GM23248 (cell line): ENCODE results near the gene TCF15. TPM values are rescaled to one million over a fixed set of nuclear protein-coding genes. Genes with fewer than 3 reads are reported as not detected.

Experiments
- DNase-seq: peaks from one replicate; pipeline ENCODE4 v3.0.0-alpha.2; 2015
- H2AFZ ChIP-seq: fragments of 200-600 bp; sonication (generic); 2 replicates; pipeline ENCODE4 v1.6.1; 2016; ENCODE audit warnings: antibody characterized with exemption
- H3F3A ChIP-seq: fragments of 200-600 bp; sonication (generic); 2 replicates; pipeline ENCODE4 v1.6.1; 2016; ENCODE audit warnings: mild to moderate bottlenecking, antibody characterized with exemption, mixed run types; ENCODE audit not compliant: insufficient read depth
- H3K27ac ChIP-seq: fragments of 200-600 bp; sonication (generic); 2 replicates; pipeline ENCODE4 v1.5.1; 2016; ENCODE audit warnings: mild to moderate bottlenecking
- H3K27me3 ChIP-seq: fragments of 200-600 bp; sonication (generic); replicated peaks from 2 replicates; pipeline ENCODE4 v1.6.1; 2016; ENCODE audit warnings: mild to moderate bottlenecking; ENCODE audit not compliant: insufficient read depth
- H3K36me3 ChIP-seq: fragments of 200-600 bp; sonication (generic); 2 replicates; pipeline ENCODE4 v1.6.1; 2016; ENCODE audit warnings: low read depth, mild to moderate bottlenecking
- H3K4me1 ChIP-seq: fragments of 200-600 bp; sonication (generic); 2 replicates; pipeline ENCODE4 v1.6.1; 2016; ENCODE audit warnings: mild to moderate bottlenecking; ENCODE audit not compliant: insufficient read depth
- H3K4me2 ChIP-seq: fragments of 200-600 bp; sonication (generic); one replicate; pipeline ENCODE4 v1.6.1; 2016; ENCODE audit warnings: mild to moderate bottlenecking; ENCODE audit not compliant: unreplicated experiment
- H3K4me3 ChIP-seq: fragments of 200-600 bp; sonication (generic); 2 replicates; pipeline ENCODE4 v1.5.1; 2016; ENCODE audit warnings: mild to moderate bottlenecking
- H3K79me2 ChIP-seq: fragments of 200-600 bp; sonication (generic); 2 replicates; pipeline ENCODE4 v1.6.1; 2016; ENCODE audit warnings: mild to moderate bottlenecking; ENCODE audit not compliant: insufficient read depth
- H3K9ac ChIP-seq: fragments of 200-600 bp; sonication (generic); 2 replicates; pipeline ENCODE4 v1.6.1; 2016; ENCODE audit warnings: mild to moderate bottlenecking
- H3K9me2 ChIP-seq: fragments of 200-600 bp; sonication (generic); 2 replicates; pipeline ENCODE4 v1.6.1; 2016; ENCODE audit warnings: mixed run types, mild to moderate bottlenecking, moderate library complexity; ENCODE audit not compliant: insufficient read depth
- H3K9me3 ChIP-seq: fragments of 200-600 bp; sonication (generic); one replicate; pipeline ENCODE4 v1.6.1; 2017; ENCODE audit warnings: low read depth
- H4K20me1 ChIP-seq: fragments of 200-600 bp; sonication (generic); 2 replicates; pipeline ENCODE4 v1.6.0; 2016; ENCODE audit not compliant: insufficient read depth
- EZH2 ChIP-seq: fragments of 200-600 bp; sonication (generic); IDR thresholded peaks from 2 replicates; pipeline ENCODE4 v1.6.1; 2018; ENCODE audit warnings: antibody characterized with exemption, mild to moderate bottlenecking; ENCODE audit not compliant: insufficient read depth, poor library complexity, severe bottlenecking
- EZH2phosphoT487 ChIP-seq: fragments of 200-600 bp; sonication (generic); IDR thresholded peaks from 2 replicates; pipeline ENCODE4 v1.6.1; 2018; ENCODE audit warnings: antibody characterized with exemption, moderate library complexity, mild to moderate bottlenecking, low read depth; ENCODE audit not compliant: insufficient read depth
- WGBS, 2 experiments: methylation state at CpG; one replicate each; pipeline ENCODE4 v1.1.6; 2015 to 2017; ENCODE audit warnings: low lambda C conversion rate in 2 of 2, low coverage in 1 of 2; ENCODE audit errors: missing lambda C conversion rate in 2 of 2; 5-methylcytosine and 5-hydroxymethylcytosine counted together
- in situ Hi-C: fragments of 300-500 bp; cut with MboI; formaldehyde crosslinking; loops from 2 replicates; pipeline ENCODE4 v1.15.0; 2020
- polyA plus RNA-seq: library from polyadenylated mRNA; unstranded; fragments of >200 nt; fragmentation: Nextera tagmentation; extraction: Ambion mirVana; gene quantifications from 2 replicates; pipeline ENCODE4 v1.2.1, GENCODE V29; 2016
- total RNA-seq: library from RNA; depleted of rRNA; stranded (reverse); fragments of >200 nt; shearing (Covaris generic); gene quantifications from 2 replicates; pipeline ENCODE4 v1.2.3, GENCODE V29; 2014

The TCF15 gene
- total and polyA plus RNA-seq, 2 experiments from 2014 or later: not detected

GRCh38 chr20:571754-572441 is 38.2 kb downstream of the TCF15 start:
- Histone ChIP-seq H2AFZ (no peak overlapping the region), H3K4me3 (no peak overlapping the region), H3K4me1 (peaks cover 6% of the 10 kb centered on the region; the same call in 1 of the 2 replicates), H3K27me3 (peaks cover 74% of the 10 kb centered on the region), H3K36me3 (no peaks in the 10 kb centered on the region), H3K4me2 (no peak overlapping the region), H3K9me2 (no peaks in the 10 kb centered on the region), H3F3A (no peaks in the 10 kb centered on the region), H3K9ac (no peak overlapping the region), H4K20me1 (no peaks in the 10 kb centered on the region), H3K9me3 (no peaks in the 10 kb centered on the region), H3K79me2 (no peaks in the 10 kb centered on the region), H3K27ac (no peak overlapping the region)
- 1 to 3% methylated on average over 24 of the region's 24 CpGs for WGBS, 2 experiments
- no peak for TF ChIP-seq EZH2
- no peak for TF ChIP-seq EZH2phosphoT487
- peak; percentile 24 for DNase-seq
- in situ Hi-C loops: no loop called here

GRCh38 chr20:568673-569415 is 41.3 kb downstream of the TCF15 start:
- WGBS, 2 experiments: 27 to 30% methylated on average over 14 of the region's 14 CpGs
- H3K4me2 ChIP-seq: no peak overlapping the region
- H3K9me2 ChIP-seq: no peaks in the 10 kb centered on the region
- no peak overlapping the region for H3K27ac ChIP-seq
- no peak overlapping the region for H2AFZ ChIP-seq
- no peaks in the 10 kb centered on the region for H3F3A ChIP-seq
- no peak overlapping the region for H3K9ac ChIP-seq
- H3K9me3 ChIP-seq: no peaks in the 10 kb centered on the region
- no peaks in the 10 kb centered on the region for H3K36me3 ChIP-seq
- H3K4me1 ChIP-seq: peaks cover 6% of the 10 kb centered on the region; the same call in 1 of the 2 replicates
- no peak for DNase-seq
- in situ Hi-C loops: no loop called here
- no peak for TF ChIP-seq EZH2phosphoT487
- H4K20me1 ChIP-seq: no peaks in the 10 kb centered on the region
- no peak overlapping the region for H3K4me3 ChIP-seq
- peaks cover 67% of the 10 kb centered on the region for H3K27me3 ChIP-seq
- no peaks in the 10 kb centered on the region for H3K79me2 ChIP-seq

- no peaks in the 10 kb centered on the region for H3K9me2 ChIP-seq
- H3K9me3 ChIP-seq: no peaks in the 10 kb centered on the region
- 27 to 34% methylated on average over 15 to 20 of the region's 20 CpGs for WGBS, 2 experiments
- in situ Hi-C loops: no loop called here
- H3K4me1 ChIP-seq: peaks cover 6% of the 10 kb centered on the region; the same call in 1 of the 2 replicates
- TF ChIP-seq EZH2phosphoT487 (no peak), EZH2 (no peak)
- no peaks in the 10 kb centered on the region for H3F3A ChIP-seq
- no peak overlapping the region for H3K9ac ChIP-seq
- peaks cover 63% of the 10 kb centered on the region for H3K27me3 ChIP-seq
- H3K27ac ChIP-seq: no peak overlapping the region
- H2AFZ ChIP-seq: no peak overlapping the region
- H3K36me3 ChIP-seq: no peaks in the 10 kb centered on the region
- H3K4me3 ChIP-seq: no peak overlapping the region
- no peaks in the 10 kb centered on the region for H4K20me1 ChIP-seq
- no peak overlapping the region for H3K4me2 ChIP-seq
- DNase-seq: no peak
- H3K79me2 ChIP-seq: no peaks in the 10 kb centered on the region
These were observed 41.9 kb downstream of the TCF15 start for GRCh38 chr20:568097-568652.

- Histone ChIP-seq H3K4me2 (no peak overlapping the region), H4K20me1 (no peaks in the 10 kb centered on the region), H2AFZ (no peak overlapping the region), H3K4me3 (no peak overlapping the region), H3K4me1 (no peaks in the 10 kb centered on the region), H3K79me2 (no peaks in the 10 kb centered on the region), H3K9ac (no peak overlapping the region), H3K36me3 (no peaks in the 10 kb centered on the region), H3K9me2 (no peaks in the 10 kb centered on the region), H3F3A (no peaks in the 10 kb centered on the region), H3K27me3 (peaks cover 43% of the 10 kb centered on the region), H3K27ac (no peak overlapping the region), H3K9me3 (no peaks in the 10 kb centered on the region)
- 89 to 91% methylated on average over 3 of the region's 3 CpGs for WGBS, 2 experiments
- in situ Hi-C loops: no loop called here
- DNase-seq: no peak
- TF ChIP-seq EZH2: no peak
- no peak for TF ChIP-seq EZH2phosphoT487
These were observed 45.9 kb downstream of the TCF15 start for GRCh38 chr20:564192-564591.
